ENCODE measurements around the gene SRRM1. TPM values are rescaled to one million over a fixed set of nuclear protein-coding genes. Genes with fewer than 3 reads are reported as not detected.

Gene SRRM1
- polyA plus RNA-seq, 1 donor (not counting 4 experiments of a cell fraction or from before 2014, with no cell fraction given), result 56.1 TPM

DNA sequence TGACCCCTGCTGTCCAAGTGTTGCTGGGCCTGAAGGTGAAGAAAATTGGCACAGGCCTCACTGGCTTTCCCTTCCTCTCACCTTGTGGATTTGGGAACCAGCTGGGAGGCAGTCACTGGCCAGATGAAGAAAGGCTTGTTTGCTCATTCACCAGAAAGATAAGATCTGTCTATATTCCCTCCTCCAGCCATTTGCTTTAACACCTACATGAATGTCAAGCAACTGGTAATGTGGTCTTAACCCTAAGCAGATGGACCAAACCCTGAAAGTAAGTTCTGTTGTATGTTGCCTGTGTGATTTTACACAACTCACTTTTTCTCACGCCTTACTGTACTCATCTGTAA lies 10.3 kb upstream of the SRRM1 start:
- Histone ChIP-seq H4K20me1 (ENCODE audit: control insufficient read depth, extremely low read depth, insufficient read depth, low read length) (no peaks in the 10 kb centered on the region), H3K27ac (ENCODE audit: control insufficient read depth, insufficient read depth, low read length) (no peak overlapping the region), H3K4me1 (ENCODE audit: control insufficient read depth, extremely low read depth, insufficient read depth, low read length) (peaks cover 2% of the 10 kb centered on the region), H2AFZ (ENCODE audit: control insufficient read depth, low read length) (no peak overlapping the region), H3K9me1 (ENCODE audit: control insufficient read depth, extremely low read depth, insufficient read depth, low read length) (no peaks in the 10 kb centered on the region), H3K4me2 (ENCODE audit: control insufficient read depth, extremely low read depth, insufficient read depth, low read depth, low read length) (no peak overlapping the region), H3K9me3 (ENCODE audit: control insufficient read depth, low read depth, low read length) (no peaks in the 10 kb centered on the region), H3K36me3 (ENCODE audit: control insufficient read depth in 2 of 2, extremely low read depth in 1 of 2, insufficient read depth in 2 of 2, low read length in 2 of 2) (no peaks in the 10 kb centered on the region), H3K79me2 (ENCODE audit: control insufficient read depth, insufficient read depth, low read length) (no peaks in the 10 kb centered on the region), H3K27me3 (ENCODE audit: control insufficient read depth, extremely low read depth, insufficient read depth, low read length) (no peaks in the 10 kb centered on the region), H3K9ac (ENCODE audit: control insufficient read depth, extremely low read depth, insufficient read depth, low read length) (no peak overlapping the region), H3K4me3 (ENCODE audit: control insufficient read depth in 2 of 3, extremely low read depth in 1 of 3, insufficient read depth in 2 of 3, low read depth in 1 of 3, low read length in 3 of 3) (no peak overlapping the region)
- no peak for TF ChIP-seq EZH2 (IDR thresholded peaks at IDR 0.05; ENCODE audit: low read length)
- TF ChIP-seq, protein P1, sequence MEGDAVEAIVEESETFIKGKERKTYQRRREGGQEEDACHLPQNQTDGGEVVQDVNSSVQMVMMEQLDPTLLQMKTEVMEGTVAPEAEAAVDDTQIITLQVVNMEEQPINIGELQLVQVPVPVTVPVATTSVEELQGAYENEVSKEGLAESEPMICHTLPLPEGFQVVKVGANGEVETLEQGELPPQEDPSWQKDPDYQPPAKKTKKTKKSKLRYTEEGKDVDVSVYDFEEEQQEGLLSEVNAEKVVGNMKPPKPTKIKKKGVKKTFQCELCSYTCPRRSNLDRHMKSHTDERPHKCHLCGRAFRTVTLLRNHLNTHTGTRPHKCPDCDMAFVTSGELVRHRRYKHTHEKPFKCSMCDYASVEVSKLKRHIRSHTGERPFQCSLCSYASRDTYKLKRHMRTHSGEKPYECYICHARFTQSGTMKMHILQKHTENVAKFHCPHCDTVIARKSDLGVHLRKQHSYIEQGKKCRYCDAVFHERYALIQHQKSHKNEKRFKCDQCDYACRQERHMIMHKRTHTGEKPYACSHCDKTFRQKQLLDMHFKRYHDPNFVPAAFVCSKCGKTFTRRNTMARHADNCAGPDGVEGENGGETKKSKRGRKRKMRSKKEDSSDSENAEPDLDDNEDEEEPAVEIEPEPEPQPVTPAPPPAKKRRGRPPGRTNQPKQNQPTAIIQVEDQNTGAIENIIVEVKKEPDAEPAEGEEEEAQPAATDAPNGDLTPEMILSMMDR (optimal IDR thresholded peaks at IDR 0.05 in 1 of 3, IDR thresholded peaks at IDR 0.05 in 1 of 3, conservative IDR thresholded peaks at IDR 0.05 in 1 of 3; ENCODE audit: extremely low read depth in 1 of 3, insufficient read depth in 2 of 3, low read length in 3 of 3), result no peak
- DNase-seq (ENCODE audit: low read depth, low spot score), result no peak
- FAIRE-seq, result no peak
- dilution Hi-C loops (cut with MboI; ENCODE audit: extremely low pct_ligation_motif_present, low sequenced_read_pairs), result no loop called here

DNA sequence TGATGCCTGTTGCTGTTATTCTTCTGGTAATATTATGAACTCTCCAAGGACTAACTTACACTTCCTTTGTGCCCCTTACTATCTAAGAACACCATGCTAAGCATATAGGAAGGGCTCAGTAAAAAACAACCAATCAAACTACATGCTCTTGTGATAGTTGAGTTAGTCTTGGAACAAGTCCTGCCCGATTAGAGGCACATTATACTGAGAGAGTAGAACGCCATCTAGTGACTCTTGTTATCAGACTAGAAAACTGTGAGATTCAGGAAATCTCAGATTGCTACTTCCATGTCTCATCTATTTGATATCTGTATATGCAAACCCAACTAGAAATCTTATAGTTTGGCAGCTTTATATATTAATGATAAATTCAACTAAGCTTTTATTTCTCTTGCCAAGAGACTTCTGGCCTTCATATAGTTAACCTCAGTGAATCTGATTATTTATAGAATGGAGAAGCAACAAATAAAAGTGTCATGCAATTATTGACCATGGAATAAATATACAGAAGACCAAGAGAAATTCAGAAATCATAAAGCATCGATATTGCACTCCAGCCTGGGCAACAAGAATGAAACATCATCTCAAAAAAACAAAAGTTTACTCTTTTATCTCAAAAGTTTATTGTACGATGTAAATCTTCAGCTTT lies 7.8 kb upstream of the SRRM1 start:
- dilution Hi-C loops (cut with MboI; ENCODE audit: extremely low pct_ligation_motif_present, low sequenced_read_pairs), result no loop called here
- H3K27ac ChIP-seq (ENCODE audit: control insufficient read depth, insufficient read depth, low read length), result no peak overlapping the region
- H3K36me3 ChIP-seq (ENCODE audit: control insufficient read depth in 2 of 2, extremely low read depth in 1 of 2, insufficient read depth in 2 of 2, low read length in 2 of 2), result no peaks in the 10 kb centered on the region
- H3K4me2 ChIP-seq (ENCODE audit: control insufficient read depth, extremely low read depth, insufficient read depth, low read depth, low read length), result peak overlapping the region; percentile 22
- DNase-seq (ENCODE audit: low read depth, low spot score) (no peak), FAIRE-seq (peak; percentile 64)
- H3K79me2 ChIP-seq (ENCODE audit: control insufficient read depth, insufficient read depth, low read length), result no peaks in the 10 kb centered on the region
- H3K9me1 ChIP-seq (ENCODE audit: control insufficient read depth, extremely low read depth, insufficient read depth, low read length), result no peaks in the 10 kb centered on the region
- H3K9ac ChIP-seq (ENCODE audit: control insufficient read depth, extremely low read depth, insufficient read depth, low read length), result no peak overlapping the region
- H2AFZ ChIP-seq (ENCODE audit: control insufficient read depth, low read length), result no peak overlapping the region
- H4K20me1 ChIP-seq (ENCODE audit: control insufficient read depth, extremely low read depth, insufficient read depth, low read length), result no peaks in the 10 kb centered on the region
- H3K27me3 ChIP-seq (ENCODE audit: control insufficient read depth, extremely low read depth, insufficient read depth, low read length), result no peaks in the 10 kb centered on the region
- no peaks in the 10 kb centered on the region for H3K9me3 ChIP-seq (ENCODE audit: control insufficient read depth, low read depth, low read length)
- H3K4me1 ChIP-seq (ENCODE audit: control insufficient read depth, extremely low read depth, insufficient read depth, low read length), result peaks cover 2% of the 10 kb centered on the region
- H3K4me3 ChIP-seq (ENCODE audit: control insufficient read depth in 2 of 3, extremely low read depth in 1 of 3, insufficient read depth in 2 of 3, low read depth in 1 of 3, low read length in 3 of 3), result no peak overlapping the region
- TF ChIP-seq, protein P1 (optimal IDR thresholded peaks at IDR 0.05 in 1 of 3, IDR thresholded peaks at IDR 0.05 in 1 of 3, conservative IDR thresholded peaks at IDR 0.05 in 1 of 3; ENCODE audit: extremely low read depth in 1 of 3, insufficient read depth in 2 of 3, low read length in 3 of 3), result peak in 2 of 3 experiments; percentile 48 to 67
- no peak for TF ChIP-seq EZH2 (IDR thresholded peaks at IDR 0.05; ENCODE audit: low read length)
